Retinal pigment epithelial cell (primary cell): ENCODE measurements around the gene C1orf74.

ENCODE experiments used
- DNase-seq: peaks from one replicate; pipeline ENCODE4 v3.0.0-alpha.2; 2010; ENCODE audit warnings: low read depth
- H3K4me3 ChIP-seq: 2 replicates; pipeline ENCODE4 v1.5.1; 2011; ENCODE audit warnings: mild to moderate bottlenecking, low read length, control low read depth, moderate library complexity
- CTCF ChIP-seq: conservative IDR thresholded peaks from 2 replicates; pipeline ENCODE4 v1.5.1; 2011; ENCODE audit warnings: low read depth, low read length, control low read depth, inconsistent platforms

Gene C1orf74

DNA sequence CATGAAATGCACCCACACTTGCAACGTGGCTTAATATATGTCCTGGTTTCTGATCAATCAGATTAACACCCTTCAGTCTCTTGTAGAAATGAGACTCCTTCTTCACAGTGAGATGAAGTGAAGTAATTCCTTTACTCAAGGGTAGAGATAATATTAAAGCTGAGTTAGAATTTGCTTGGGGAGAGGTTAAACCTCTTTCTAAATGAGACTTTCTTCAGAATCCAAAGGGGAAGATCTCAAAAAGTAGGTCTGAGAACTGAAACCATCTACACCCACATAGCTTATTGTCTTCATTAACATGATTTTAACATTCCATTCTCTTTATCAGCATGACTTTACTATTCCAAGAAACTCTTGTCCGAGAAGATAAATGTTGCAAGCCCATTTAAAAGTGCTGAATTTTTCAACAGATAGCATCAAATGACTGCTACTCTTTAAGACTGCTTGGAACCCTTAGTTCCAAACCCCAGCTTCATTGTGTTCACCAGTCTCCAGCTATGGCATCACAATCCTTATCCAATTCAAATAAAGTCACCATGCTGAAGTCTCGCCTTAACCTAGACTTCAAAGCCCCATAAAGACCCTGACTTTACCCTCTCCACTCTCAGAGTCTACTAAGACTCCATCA is 47.8 kb downstream of the C1orf74 start:
- DNase-seq: no peak
- no peak overlapping the region for H3K4me3 ChIP-seq
- TF ChIP-seq CTCF: no peak

- DNase-seq: no peak
- H3K4me3 ChIP-seq: no peak overlapping the region
- no peak for TF ChIP-seq CTCF
Observed at GRCh38 chr1:209733409-209734192, 50.8 kb downstream of the C1orf74 start.

GRCh38 chr1:209732725-209733124 is 51.6 kb downstream of the C1orf74 start:
- TF ChIP-seq CTCF: no peak
- DNase-seq: no peak
- H3K4me3 ChIP-seq: no peak overlapping the region

DNA sequence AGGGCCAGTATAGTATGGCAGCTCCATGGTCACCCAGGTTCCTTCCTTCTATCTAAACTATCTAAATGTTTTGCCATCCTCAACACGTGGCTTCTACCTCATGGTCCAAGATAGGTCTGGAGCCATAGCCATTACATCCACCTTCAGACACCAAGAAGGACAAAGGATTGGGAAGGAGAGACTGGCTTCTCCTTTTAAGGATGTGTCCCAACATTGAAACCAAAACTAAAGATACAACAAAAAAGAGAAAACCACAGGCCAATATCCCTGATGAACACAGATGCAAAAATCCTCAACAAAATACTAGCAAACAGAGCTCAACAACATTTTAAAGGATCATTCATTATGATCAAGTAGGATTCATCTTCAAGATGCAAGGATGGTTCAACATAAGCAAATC is 54.9 kb downstream of the C1orf74 start:
- no peak for TF ChIP-seq CTCF
- DNase-seq: no peak

More for the DNA sequence above, 54.9 kb downstream of the C1orf74 start:
- H3K4me3 ChIP-seq: no peak overlapping the region
